GM21528 (cell line): ENCODE measurements around the gene STOML3.

Source experiments
- ATAC-seq: cut with Tn5 transposase; IDR thresholded peaks from one replicate; pipeline ENCODE4 v1.9.1; 2021; ENCODE audit warnings: mild to moderate bottlenecking, moderate library complexity; ENCODE audit not compliant: unreplicated experiment, low FRiP score

STOML3 gene

GRCh38 chr13:38922170-38922569, 68.5 kb downstream of the STOML3 start:
- no peak for ATAC-seq

GRCh38 chr13:38921081-38921480, 69.5 kb downstream of the STOML3 start:
- no peak for ATAC-seq
